Measurements from ENCODE around the gene NRXN2. TPM values are rescaled to one million over a fixed set of nuclear protein-coding genes. Genes with fewer than 3 reads are reported as not detected.

Gene NRXN2
- total RNA-seq, 1 donor from 2014 or later = 50.4 TPM

GRCh38 chr11:64638018-64638665, 84.9 kb downstream of the NRXN2 start:
- Mint-ChIP-seq H3K9me3 (ENCODE audit: unreplicated experiment) (peaks cover 4% of the 10 kb centered on the region), H3K4me1 (ENCODE audit: low read depth, unreplicated experiment) (peaks cover 15% of the 10 kb centered on the region), H3K36me3 (ENCODE audit: unreplicated experiment) (no peaks in the 10 kb centered on the region), H3K27ac (ENCODE audit: unreplicated experiment) (no peak overlapping the region), H3K27me3 (ENCODE audit: unreplicated experiment) (peaks cover 11% of the 10 kb centered on the region), H3K4me3 (ENCODE audit: unreplicated experiment) (peak overlapping the region; percentile 63)
- TF ChIP-seq CTCF (IDR thresholded peaks at IDR 0.05; ENCODE audit: partially characterized antibody, unreplicated experiment) = no peak
- DNase-seq = peak; percentile 63

- Mint-ChIP-seq H3K36me3 (ENCODE audit: unreplicated experiment) (no peaks in the 10 kb centered on the region), H3K9me3 (ENCODE audit: unreplicated experiment) (peaks cover 4% of the 10 kb centered on the region), H3K4me1 (ENCODE audit: low read depth, unreplicated experiment) (peaks cover 16% of the 10 kb centered on the region), H3K27me3 (ENCODE audit: unreplicated experiment) (peaks cover 11% of the 10 kb centered on the region), H3K27ac (ENCODE audit: unreplicated experiment) (no peak overlapping the region), H3K4me3 (ENCODE audit: unreplicated experiment) (peak overlapping the region; percentile 63)
- no peak for TF ChIP-seq CTCF (IDR thresholded peaks at IDR 0.05; ENCODE audit: partially characterized antibody, unreplicated experiment)
- no peak for DNase-seq
Measured at GRCh38 chr11:64637334-64638017, 85.5 kb downstream of the NRXN2 start.

- no peak overlapping the region for H3K27ac Mint-ChIP-seq (ENCODE audit: unreplicated experiment)
- peaks cover 19% of the 10 kb centered on the region for H3K27me3 Mint-ChIP-seq (ENCODE audit: unreplicated experiment)
- H3K9me3 Mint-ChIP-seq (ENCODE audit: unreplicated experiment) = peaks cover 7% of the 10 kb centered on the region
- DNase-seq = no peak
- H3K4me1 Mint-ChIP-seq (ENCODE audit: low read depth, unreplicated experiment) = peaks cover 25% of the 10 kb centered on the region
- H3K4me3 Mint-ChIP-seq (ENCODE audit: unreplicated experiment) = no peak overlapping the region
- no peaks in the 10 kb centered on the region for H3K36me3 Mint-ChIP-seq (ENCODE audit: unreplicated experiment)
- no peak for TF ChIP-seq CTCF (IDR thresholded peaks at IDR 0.05; ENCODE audit: partially characterized antibody, unreplicated experiment)
Measured at GRCh38 chr11:64633555-64634159, 89.3 kb downstream of the NRXN2 start.

- no peak for DNase-seq
- Mint-ChIP-seq H3K9me3 (ENCODE audit: unreplicated experiment) (peaks cover 7% of the 10 kb centered on the region), H3K4me3 (ENCODE audit: unreplicated experiment) (no peak overlapping the region), H3K36me3 (ENCODE audit: unreplicated experiment) (no peaks in the 10 kb centered on the region), H3K4me1 (ENCODE audit: low read depth, unreplicated experiment) (peaks cover 30% of the 10 kb centered on the region), H3K27ac (ENCODE audit: unreplicated experiment) (no peak overlapping the region), H3K27me3 (ENCODE audit: unreplicated experiment) (peaks cover 23% of the 10 kb centered on the region)
- TF ChIP-seq CTCF (IDR thresholded peaks at IDR 0.05; ENCODE audit: partially characterized antibody, unreplicated experiment) = no peak
Measured at GRCh38 chr11:64632654-64633053, 90.3 kb downstream of the NRXN2 start.

GRCh38 chr11:64632237-64632636, 90.8 kb downstream of the NRXN2 start:
- no peak for TF ChIP-seq CTCF (IDR thresholded peaks at IDR 0.05; ENCODE audit: partially characterized antibody, unreplicated experiment)
- H3K27me3 Mint-ChIP-seq (ENCODE audit: unreplicated experiment) = peaks cover 24% of the 10 kb centered on the region
- no peak for DNase-seq
- no peak overlapping the region for H3K27ac Mint-ChIP-seq (ENCODE audit: unreplicated experiment)
- no peaks in the 10 kb centered on the region for H3K36me3 Mint-ChIP-seq (ENCODE audit: unreplicated experiment)
- H3K4me1 Mint-ChIP-seq (ENCODE audit: low read depth, unreplicated experiment) = peaks cover 32% of the 10 kb centered on the region
- H3K4me3 Mint-ChIP-seq (ENCODE audit: unreplicated experiment) = no peak overlapping the region
- H3K9me3 Mint-ChIP-seq (ENCODE audit: unreplicated experiment) = peaks cover 9% of the 10 kb centered on the region
